ENCODE results near the gene CNIH2.

The CNIH2 gene

DNA sequence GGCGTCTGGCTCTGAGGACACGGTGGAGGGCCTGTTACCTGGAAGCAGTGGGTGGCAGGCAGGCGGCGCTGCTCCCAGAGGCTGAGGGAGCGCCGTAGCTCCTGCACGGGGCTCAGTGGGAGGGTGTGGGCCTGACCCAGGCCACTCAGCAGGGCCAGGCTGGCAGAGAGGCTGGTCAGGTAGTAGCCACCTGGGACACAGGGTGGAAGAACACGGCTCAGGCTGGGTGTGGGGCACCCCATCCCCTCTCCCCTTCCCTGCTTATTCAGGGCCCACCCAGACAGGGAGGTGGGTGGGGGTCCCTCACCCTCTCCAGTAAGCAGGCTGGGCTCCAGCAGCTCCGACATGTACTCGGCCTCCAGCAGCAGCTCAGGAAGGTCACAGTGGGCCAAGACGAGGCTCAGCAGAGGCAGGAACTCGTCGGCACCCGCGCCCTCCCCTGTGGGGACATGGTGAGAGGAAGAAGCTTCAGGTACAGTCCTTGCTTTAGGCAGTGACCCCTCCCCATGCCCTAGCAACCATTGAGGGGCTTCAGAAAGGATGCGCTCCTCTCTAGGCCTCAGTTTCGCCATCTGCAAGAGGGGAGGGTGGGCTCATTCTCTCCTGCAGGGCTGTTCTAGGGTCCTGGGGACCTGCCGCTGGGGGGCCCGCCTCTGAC lies 55.4 kb downstream of the CNIH2 start:
- DNase-seq: no peak

Data from fibroblast of skin of back (primary cell).